ENCODE measurements around the gene DDX54.

The DDX54 gene

DNA sequence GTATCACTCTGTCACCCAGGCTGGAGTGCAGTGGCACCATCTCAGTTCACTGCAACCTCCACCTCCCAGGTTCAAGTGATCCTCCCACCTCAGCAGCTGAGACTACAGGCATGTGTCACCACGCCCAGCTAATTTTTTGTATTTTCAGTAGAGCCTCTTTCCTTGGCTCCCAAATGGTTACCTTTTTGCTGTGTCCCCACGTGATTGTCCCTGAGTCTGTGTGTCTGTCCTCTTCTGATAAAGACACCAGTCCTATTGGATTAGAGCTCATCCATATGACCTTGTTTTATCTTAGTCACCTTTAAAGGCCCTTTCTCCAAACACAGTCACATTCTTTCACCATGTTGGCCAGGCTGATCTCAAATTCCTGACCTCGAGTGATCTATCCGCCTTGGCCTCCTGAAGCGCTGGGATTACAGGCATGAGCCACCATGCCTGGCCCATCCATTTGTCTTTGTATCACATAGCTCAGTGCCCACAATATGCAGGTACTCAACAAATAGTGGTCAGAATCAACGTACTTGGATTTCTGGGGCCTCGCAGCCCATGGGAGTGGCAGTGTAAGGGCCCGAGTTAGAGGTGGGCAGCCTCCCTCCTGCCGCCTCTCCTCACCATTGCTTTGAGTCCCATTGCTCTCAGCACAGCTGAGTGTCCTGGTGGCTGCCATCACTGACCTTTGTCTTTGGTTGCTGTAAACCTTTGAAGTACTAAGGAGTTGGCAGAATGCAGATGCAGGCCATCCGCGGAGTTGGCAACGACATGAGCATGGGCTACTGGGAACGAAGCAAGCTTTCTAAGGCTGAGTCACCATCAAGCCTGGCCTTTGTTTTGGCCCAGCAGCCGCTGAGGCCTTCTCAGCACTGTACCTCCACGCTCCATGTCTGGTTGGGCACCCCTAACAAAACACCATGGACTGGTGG is 45.3 kb upstream of the DDX54 start:
- Histone ChIP-seq H3K4me2 (ENCODE audit: insufficient read depth, low read length) (no peak overlapping the region), H3K79me2 (ENCODE audit: insufficient read depth, low read length) (no peaks in the 10 kb centered on the region), H4K20me1 (ENCODE audit: insufficient read depth, low read length) (no peaks in the 10 kb centered on the region), H3K4me3 (ENCODE audit: low read depth in 1 of 2, low read length in 2 of 2) (no peak overlapping the region), H3K27me3 (ENCODE audit: insufficient read depth, low read length, poor library complexity) (no peaks in the 10 kb centered on the region), H3K9me3 (ENCODE audit: insufficient read depth, low read length, severe bottlenecking) (no peaks in the 10 kb centered on the region), H3K9ac (ENCODE audit: low read depth, low read length) (no peak overlapping the region), H3K36me3 (ENCODE audit: insufficient read depth, low read length) (peaks cover 78% of the 10 kb centered on the region), H3K4me1 (ENCODE audit: insufficient read depth, low read length) (peaks cover 2% of the 10 kb centered on the region; the same call in 1 of the 2 replicates), H3K27ac (ENCODE audit: low read length) (peak overlapping the region; percentile 37; the same call in 1 of the 2 replicates), H2AFZ (ENCODE audit: low read depth, low read length) (no peak overlapping the region)
- TF ChIP-seq, protein P1, sequence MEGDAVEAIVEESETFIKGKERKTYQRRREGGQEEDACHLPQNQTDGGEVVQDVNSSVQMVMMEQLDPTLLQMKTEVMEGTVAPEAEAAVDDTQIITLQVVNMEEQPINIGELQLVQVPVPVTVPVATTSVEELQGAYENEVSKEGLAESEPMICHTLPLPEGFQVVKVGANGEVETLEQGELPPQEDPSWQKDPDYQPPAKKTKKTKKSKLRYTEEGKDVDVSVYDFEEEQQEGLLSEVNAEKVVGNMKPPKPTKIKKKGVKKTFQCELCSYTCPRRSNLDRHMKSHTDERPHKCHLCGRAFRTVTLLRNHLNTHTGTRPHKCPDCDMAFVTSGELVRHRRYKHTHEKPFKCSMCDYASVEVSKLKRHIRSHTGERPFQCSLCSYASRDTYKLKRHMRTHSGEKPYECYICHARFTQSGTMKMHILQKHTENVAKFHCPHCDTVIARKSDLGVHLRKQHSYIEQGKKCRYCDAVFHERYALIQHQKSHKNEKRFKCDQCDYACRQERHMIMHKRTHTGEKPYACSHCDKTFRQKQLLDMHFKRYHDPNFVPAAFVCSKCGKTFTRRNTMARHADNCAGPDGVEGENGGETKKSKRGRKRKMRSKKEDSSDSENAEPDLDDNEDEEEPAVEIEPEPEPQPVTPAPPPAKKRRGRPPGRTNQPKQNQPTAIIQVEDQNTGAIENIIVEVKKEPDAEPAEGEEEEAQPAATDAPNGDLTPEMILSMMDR (IDR thresholded peaks at IDR 0.05; ENCODE audit: borderline replicate concordance, extremely low read depth, low read length, poor library complexity, severe bottlenecking): no peak
- ATAC-seq (ENCODE audit: insufficient read depth, low read depth) (no peak), DNase-seq (no peak)

DNA sequence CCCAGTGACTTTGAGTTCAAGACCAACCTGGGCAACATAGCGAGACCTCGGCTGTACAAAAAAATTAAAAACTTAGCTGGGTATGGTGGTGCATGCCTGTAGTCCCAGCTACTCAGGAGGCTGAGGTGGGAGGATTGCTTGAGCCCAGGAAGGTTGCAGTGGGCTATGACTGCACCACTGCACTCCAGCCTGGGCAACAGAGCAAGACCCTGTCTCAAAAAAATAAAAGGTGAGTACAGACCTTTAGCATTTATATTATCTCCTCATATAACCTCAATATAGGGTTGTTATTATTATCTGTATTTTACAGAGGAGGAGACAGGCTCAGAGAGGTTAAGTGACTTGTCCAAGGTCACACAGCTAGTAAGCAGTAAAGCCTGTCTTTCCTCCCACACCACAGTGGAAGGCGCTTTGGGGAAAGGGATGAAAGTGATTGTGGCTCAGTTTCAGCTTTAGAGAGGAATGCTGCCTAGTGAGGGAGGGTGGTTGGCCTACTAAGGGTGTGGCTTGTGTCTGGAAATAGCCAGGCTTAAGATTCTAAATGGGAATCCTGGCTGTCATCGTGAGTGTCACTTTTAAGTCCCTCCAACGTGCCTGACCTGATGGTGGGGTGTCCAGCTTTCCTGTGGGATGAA is 43.2 kb upstream of the DDX54 start:
- no peak overlapping the region for H2AFZ ChIP-seq (ENCODE audit: low read depth, low read length)
- 0 out of 2 replicates have a peak overlapping the region, but pooled peaks have one; percentile 1 for H3K27ac ChIP-seq (ENCODE audit: low read length)
- H3K36me3 ChIP-seq (ENCODE audit: insufficient read depth, low read length): peaks cover 66% of the 10 kb centered on the region
- peaks cover 14% of the 10 kb centered on the region for H3K79me2 ChIP-seq (ENCODE audit: insufficient read depth, low read length)
- no peak overlapping the region for H3K4me2 ChIP-seq (ENCODE audit: insufficient read depth, low read length)
- H3K4me3 ChIP-seq (ENCODE audit: low read depth in 1 of 2, low read length in 2 of 2): no peak overlapping the region
- DNase-seq (no peak), ATAC-seq (ENCODE audit: insufficient read depth, low read depth) (no peak)
- H3K9me3 ChIP-seq (ENCODE audit: insufficient read depth, low read length, severe bottlenecking): no peaks in the 10 kb centered on the region
- peaks cover 9% of the 10 kb centered on the region for H3K4me1 ChIP-seq (ENCODE audit: insufficient read depth, low read length)
- no peaks in the 10 kb centered on the region for H3K27me3 ChIP-seq (ENCODE audit: insufficient read depth, low read length, poor library complexity)
- H3K9ac ChIP-seq (ENCODE audit: low read depth, low read length): no peak overlapping the region
- no peaks in the 10 kb centered on the region for H4K20me1 ChIP-seq (ENCODE audit: insufficient read depth, low read length)
- TF ChIP-seq, protein P1 (IDR thresholded peaks at IDR 0.05; ENCODE audit: borderline replicate concordance, extremely low read depth, low read length, poor library complexity, severe bottlenecking): no peak
- TF ChIP-seq EZH2 (IDR thresholded peaks at IDR 0.05; ENCODE audit: borderline replicate concordance, low read depth, low read length, severe bottlenecking): no peak

DNA sequence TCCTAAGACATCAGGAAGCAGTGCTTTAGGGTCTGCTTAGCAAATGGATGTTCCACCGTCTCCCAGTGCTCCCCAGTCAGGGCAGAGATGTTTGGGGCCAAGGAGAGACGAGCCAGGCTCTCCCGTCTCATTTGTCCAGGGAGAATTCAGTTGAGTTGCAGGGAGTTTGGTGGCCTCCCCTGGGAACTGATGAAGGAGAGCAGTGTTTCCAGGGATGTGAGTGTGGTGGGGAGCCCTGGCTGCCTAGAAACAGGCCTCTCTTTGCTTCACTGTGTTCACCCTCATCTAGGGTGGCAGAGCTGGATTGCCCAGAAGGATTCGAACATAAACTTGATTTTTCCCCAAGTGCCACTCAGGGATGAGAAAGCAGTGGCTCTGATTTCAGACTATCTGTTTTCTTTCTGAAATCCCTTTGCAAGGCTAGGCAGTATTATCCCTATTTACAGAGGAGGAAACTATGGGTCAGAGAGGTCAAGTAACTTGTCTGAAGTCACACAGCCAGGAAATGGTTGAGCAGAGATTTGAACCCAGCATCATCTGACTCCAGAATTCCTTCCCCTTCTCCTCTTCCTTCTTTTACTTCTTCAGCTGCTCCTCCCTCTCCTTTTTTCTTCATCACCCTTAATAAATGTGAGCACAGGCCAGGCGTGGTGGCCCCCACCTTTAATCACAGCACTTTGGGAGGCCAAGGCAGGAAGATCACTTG is 42.6 kb upstream of the DDX54 start:
- Histone ChIP-seq H3K4me2 (ENCODE audit: insufficient read depth, low read length) (no peak overlapping the region), H3K9ac (ENCODE audit: low read depth, low read length) (no peak overlapping the region), H2AFZ (ENCODE audit: low read depth, low read length) (no peak overlapping the region), H3K27ac (ENCODE audit: low read length) (peak overlapping the region; percentile 45; the same call in 1 of the 2 replicates), H3K36me3 (ENCODE audit: insufficient read depth, low read length) (peaks cover 59% of the 10 kb centered on the region), H3K27me3 (ENCODE audit: insufficient read depth, low read length, poor library complexity) (no peaks in the 10 kb centered on the region), H3K4me3 (ENCODE audit: low read depth in 1 of 2, low read length in 2 of 2) (no peak overlapping the region), H3K9me3 (ENCODE audit: insufficient read depth, low read length, severe bottlenecking) (no peaks in the 10 kb centered on the region), H3K4me1 (ENCODE audit: insufficient read depth, low read length) (peaks cover 16% of the 10 kb centered on the region), H3K79me2 (ENCODE audit: insufficient read depth, low read length) (peaks cover 18% of the 10 kb centered on the region), H4K20me1 (ENCODE audit: insufficient read depth, low read length) (no peaks in the 10 kb centered on the region)
- DNase-seq: no peak
- no peak for ATAC-seq (ENCODE audit: insufficient read depth, low read depth)
- TF ChIP-seq EZH2 (IDR thresholded peaks at IDR 0.05; ENCODE audit: borderline replicate concordance, low read depth, low read length, severe bottlenecking): no peak
- TF ChIP-seq, protein P1 (IDR thresholded peaks at IDR 0.05; ENCODE audit: borderline replicate concordance, extremely low read depth, low read length, poor library complexity, severe bottlenecking): no peak

Measured in DND-41 (cell line).